GM12878 (cell line): ENCODE measurements around the gene EVI5L. TPM values are rescaled to one million over a fixed set of nuclear protein-coding genes. Genes with fewer than 3 reads are reported as not detected.
A peak's percentile ranks its signal among the peaks of the same experiment; 100 is the strongest.

Source experiments
- BCL3 ChIP-seq: IDR thresholded peaks from 2 replicates; pipeline ENCODE4 v1.6.1; 2011; ENCODE audit warnings: borderline replicate concordance, low read depth, mild to moderate bottlenecking, moderate library complexity, low read length; ENCODE audit not compliant: insufficient read depth, poor library complexity, severe bottlenecking
- E2F4 ChIP-seq: IDR thresholded peaks from 2 replicates; pipeline ENCODE4 v1.6.1; 2012; ENCODE audit warnings: low read depth, low read length, improper control_type of control experiment
- E4F1 ChIP-seq: fragments of 450-650 bp; IDR thresholded peaks from 2 replicates; pipeline ENCODE4 v1.6.1; 2018; ENCODE audit warnings: borderline replicate concordance, mild to moderate bottlenecking; ENCODE audit not compliant: partially characterized antibody
- EGR1 ChIP-seq, 2 experiments: IDR thresholded peaks; 1 replicate in 1 of 2; 2 replicates in 1 of 2; pipeline ENCODE4 v1.6.1; 2011 to 2012; ENCODE audit warnings: low read depth in 2 of 2, low read length in 2 of 2, borderline replicate concordance in 1 of 2, mild to moderate bottlenecking in 1 of 2, moderate library complexity in 1 of 2
- FOS ChIP-seq: IDR thresholded peaks from 3 replicates; pipeline ENCODE4 v1.6.1; 2011; ENCODE audit warnings: borderline replicate concordance; ENCODE audit not compliant: insufficient read length; ENCODE audit errors: extremely low read depth
- IRF3 ChIP-seq: fragments of 450-650 bp; IDR thresholded peaks from 2 replicates; pipeline ENCODE4 v1.6.1; 2014; ENCODE audit warnings: mild to moderate bottlenecking
- KDM1A ChIP-seq: fragments of 200-600 bp; sonication (generic); IDR thresholded peaks from 2 replicates; pipeline ENCODE4 v1.6.1; 2016; ENCODE audit warnings: borderline replicate concordance
- KLF5 ChIP-seq: fragments of 450-650 bp; IDR thresholded peaks from 2 replicates; pipeline ENCODE4 v1.6.1; 2014; ENCODE audit warnings: mild to moderate bottlenecking; ENCODE audit not compliant: partially characterized antibody
- MYC ChIP-seq: IDR thresholded peaks from 2 replicates; pipeline ENCODE4 v1.6.1; 2011; ENCODE audit warnings: mild to moderate bottlenecking, low read length, moderate library complexity, inconsistent platforms; ENCODE audit not compliant: insufficient read depth, insufficient replicate concordance, insufficient read length, severe bottlenecking
- NFYA ChIP-seq: IDR thresholded peaks from 2 replicates; pipeline ENCODE4 v1.6.1; 2011; ENCODE audit warnings: low read depth, mild to moderate bottlenecking, low read length, improper control_type of control experiment, borderline replicate concordance
- NR2C2 ChIP-seq: IDR thresholded peaks from 2 replicates; pipeline ENCODE4 v1.6.1; 2011; ENCODE audit warnings: borderline replicate concordance, low read depth; ENCODE audit not compliant: control insufficient read depth, insufficient read length
- REST ChIP-seq: IDR thresholded peaks from 2 replicates; pipeline ENCODE4 v1.6.1; 2012; ENCODE audit warnings: mild to moderate bottlenecking, low read depth, low read length
- SREBF2 ChIP-seq: IDR thresholded peaks from 2 replicates; pipeline ENCODE4 v1.6.1; 2012; ENCODE audit warnings: mild to moderate bottlenecking, low read length
- SUZ12 ChIP-seq: fragments of 200-600 bp; sonication (generic); IDR thresholded peaks from one replicate; pipeline ENCODE4 v1.6.1; 2018; ENCODE audit warnings: antibody characterized with exemption, mild to moderate bottlenecking; ENCODE audit not compliant: unreplicated experiment
- ZNF687 ChIP-seq: fragments of 450-650 bp; IDR thresholded peaks from 2 replicates; pipeline ENCODE4 v1.6.1; 2017; ENCODE audit warnings: mild to moderate bottlenecking, moderate library complexity
- polyA plus RNA-seq, 11 experiments: library from polyadenylated mRNA; depleted of rRNA in 4 of 11; unstranded in 6 of 11; stranded (reverse) in 5 of 11; fragments of >200 nt; fragmentation: Nextera tagmentation in 4 of 11; fragmentation: Illumina TruSeq in 1 of 11; extraction: Ambion mirVana in 4 of 11; extraction: Trizol in 1 of 11; gene quantifications; 1 replicate in 1 of 11; 2 replicates in 10 of 11; pipeline versions ENCODE4 v1.2.1 to v1.2.3, GENCODE V29; 2011 to 2016; ENCODE audit warnings: inconsistent platforms in 2 of 11, missing spikeins in 2 of 11, low read depth in 1 of 11
- total RNA-seq, 4 experiments: library from RNA; depleted of rRNA in 3 of 4; stranded (reverse); fragments of >200 nt in 3 of 4; fragmentation: Illumina TruSeq in 1 of 4; extraction: Trizol in 1 of 4; gene quantifications; 2 replicates each; pipeline versions ENCODE4 v1.2.1 to v1.2.3, GENCODE V29; 2013 to 2021

The EVI5L gene
- total and polyA plus RNA-seq, 10 of the 15 experiments (the other 5 are each of a cell fraction or from before 2014, with no cell fraction given): 0.23 to 13.8 (median 5.0) TPM

GRCh38 chr19:7819337-7819736 lies 10.7 kb upstream of the EVI5L start (continued):
- TF ChIP-seq FOS: no peak
- no peak for TF ChIP-seq E4F1
- no peak for TF ChIP-seq REST
- TF ChIP-seq SREBF2: no peak
- no peak for TF ChIP-seq NFYA
- TF ChIP-seq BCL3: peak; percentile 36
- no peak for TF ChIP-seq ZNF687
- no peak for TF ChIP-seq KLF5
- no peak for TF ChIP-seq KDM1A
- no peak for TF ChIP-seq EGR1 (IDR thresholded peaks at IDR 0.05; ENCODE audit: borderline replicate concordance in 1 of 2, low read depth in 2 of 2, low read length in 2 of 2)
- no peak for TF ChIP-seq IRF3
- no peak for TF ChIP-seq SUZ12
- no peak for TF ChIP-seq NR2C2
- TF ChIP-seq E2F4: no peak
- no peak for TF ChIP-seq MYC
